ENCODE data around the gene MAU2. TPM values are rescaled to one million over a fixed set of nuclear protein-coding genes. Genes with fewer than 3 reads are reported as not detected.

The MAU2 gene
- total RNA-seq, 1 donor from 2014 or later = 12.1 TPM

DNA sequence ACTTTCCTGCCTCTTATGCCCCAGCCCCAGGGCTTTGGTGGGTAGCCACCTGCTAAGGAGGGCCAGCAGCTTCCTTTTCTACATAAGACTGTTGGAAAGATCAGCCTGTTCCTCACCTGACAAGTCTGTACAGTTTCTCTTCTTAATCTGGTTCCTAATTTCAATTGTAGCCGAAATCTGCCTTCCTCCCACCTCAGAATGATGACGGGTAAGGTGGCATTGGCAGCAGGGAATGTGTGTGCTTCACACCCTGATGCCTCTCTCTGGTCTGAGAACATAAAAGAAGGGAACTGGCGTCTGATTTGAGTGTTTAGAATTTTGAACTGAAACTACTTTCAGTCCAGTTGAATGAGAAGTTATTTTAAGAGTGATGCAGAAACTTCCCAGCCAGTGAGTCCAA lies 16.0 kb downstream of the MAU2 start:
- no peak for FAIRE-seq
- TF ChIP-seq CTCF (IDR thresholded peaks at IDR 0.05; ENCODE audit: insufficient read depth, low read length, severe bottlenecking) = no peak

DNA sequence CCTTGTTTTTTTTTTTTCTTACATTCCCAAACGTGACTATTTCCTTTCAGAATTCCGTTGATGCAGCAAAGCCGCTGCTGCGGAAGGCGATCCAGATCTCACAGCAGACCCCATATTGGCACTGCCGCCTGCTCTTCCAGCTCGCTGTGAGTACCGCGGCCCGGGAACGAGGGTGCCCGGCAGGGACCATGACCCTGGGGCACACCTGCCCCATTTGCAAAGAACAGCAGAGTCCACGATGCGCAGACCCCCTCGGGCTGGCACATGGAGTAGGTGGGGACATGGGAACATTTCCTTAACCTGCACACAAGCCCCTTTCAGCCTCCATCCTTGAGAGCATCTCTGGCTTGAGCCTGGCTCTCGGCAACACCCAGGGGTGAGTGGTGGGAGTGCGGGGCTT lies 16.5 kb downstream of the MAU2 start:
- H3K36me3 ChIP-seq (ENCODE audit: control insufficient read depth, insufficient read depth, low read length) = peaks cover 37% of the 10 kb centered on the region
- no peak for TF ChIP-seq CTCF (IDR thresholded peaks at IDR 0.05; ENCODE audit: insufficient read depth, low read length, severe bottlenecking)
- no peak overlapping the region for H3K4me3 ChIP-seq (ENCODE audit: low read depth, low read length)
- DNase-seq (ENCODE audit: low read depth) (no peak), FAIRE-seq (no peak)
- no peaks in the 10 kb centered on the region for H3K27me3 ChIP-seq (ENCODE audit: control insufficient read depth, insufficient read depth, low read length)

More for the DNA sequence above, 16.0 kb downstream of the MAU2 start:
- Histone ChIP-seq H3K36me3 (ENCODE audit: control insufficient read depth, insufficient read depth, low read length) (peaks cover 36% of the 10 kb centered on the region), H3K27me3 (ENCODE audit: control insufficient read depth, insufficient read depth, low read length) (no peaks in the 10 kb centered on the region), H3K4me3 (ENCODE audit: low read depth, low read length) (no peak overlapping the region)
- DNase-seq (ENCODE audit: low read depth) = no peak

DNA sequence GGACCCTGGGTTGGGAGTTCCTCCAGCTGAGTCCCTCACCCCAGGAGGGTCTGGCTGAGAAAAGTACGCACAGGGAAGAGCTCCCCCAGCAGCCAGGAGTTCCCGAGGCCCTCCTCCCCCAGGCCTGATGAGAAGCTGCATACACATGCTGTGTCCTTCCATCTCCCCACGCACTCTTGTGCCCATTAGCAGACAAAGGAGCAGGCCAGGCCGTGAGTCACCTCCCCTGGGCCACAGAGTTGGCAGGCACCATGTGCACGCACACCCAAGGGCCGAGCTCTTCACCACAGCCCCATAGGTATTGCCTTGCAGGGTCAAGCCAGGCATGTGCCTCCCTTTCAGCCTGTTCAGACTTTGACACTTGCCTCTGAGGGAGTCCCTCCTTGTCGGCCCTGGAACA lies 17.5 kb downstream of the MAU2 start:
- H3K27me3 ChIP-seq (ENCODE audit: control insufficient read depth, insufficient read depth, low read length) = no peaks in the 10 kb centered on the region
- no peak for TF ChIP-seq CTCF (IDR thresholded peaks at IDR 0.05; ENCODE audit: insufficient read depth, low read length, severe bottlenecking)
- H3K4me3 ChIP-seq (ENCODE audit: low read depth, low read length) = no peak overlapping the region
- no peak for DNase-seq (ENCODE audit: low read depth)
- FAIRE-seq = no peak
- peaks cover 44% of the 10 kb centered on the region for H3K36me3 ChIP-seq (ENCODE audit: control insufficient read depth, insufficient read depth, low read length)

- DNase-seq (ENCODE audit: low read depth) = no peak
- Histone ChIP-seq H3K36me3 (ENCODE audit: control insufficient read depth, insufficient read depth, low read length) (peaks cover 54% of the 10 kb centered on the region), H3K4me3 (ENCODE audit: low read depth, low read length) (no peak overlapping the region), H3K27me3 (ENCODE audit: control insufficient read depth, insufficient read depth, low read length) (no peaks in the 10 kb centered on the region)
- no peak for TF ChIP-seq CTCF (IDR thresholded peaks at IDR 0.05; ENCODE audit: insufficient read depth, low read length, severe bottlenecking)
- FAIRE-seq = no peak
These were observed 20.4 kb downstream of the MAU2 start for GRCh38 chr19:19341026-19341425.

GRCh38 chr19:19342086-19343015 lies 21.7 kb downstream of the MAU2 start:
- peak; percentile 97 for TF ChIP-seq CTCF (IDR thresholded peaks at IDR 0.05; ENCODE audit: insufficient read depth, low read length, severe bottlenecking)
- no peak overlapping the region for H3K4me3 ChIP-seq (ENCODE audit: low read depth, low read length)
- FAIRE-seq = no peak
- DNase-seq (ENCODE audit: low read depth) = peak; percentile 22
- H3K36me3 ChIP-seq (ENCODE audit: control insufficient read depth, insufficient read depth, low read length) = peaks cover 48% of the 10 kb centered on the region
- H3K27me3 ChIP-seq (ENCODE audit: control insufficient read depth, insufficient read depth, low read length) = no peaks in the 10 kb centered on the region

Data from bronchial epithelial cell (primary cell).